Natural killer cell (primary cell): ENCODE measurements around the gene ORMDL2. TPM values are rescaled to one million over a fixed set of nuclear protein-coding genes. Genes with fewer than 3 reads are reported as not detected.

Experiments
- ATAC-seq, 3 donors: fragments of 150-1000 bp in 2 of 3; fragments of 200-7000 bp in 1 of 3; cut with Tn5 transposase; 1 replicate in 1 of 3; 2 replicates in 2 of 3; pipeline ENCODE4 v1.10.0; 2021; ENCODE audit warnings: mild to moderate bottlenecking in 2 of 3, moderate library complexity in 2 of 3
- DNase-seq, 2 donors: peaks; one replicate each; pipeline versions ENCODE4 v3.0.0 to v3.0.0-alpha.2; 2013 to 2021; ENCODE audit warnings: mixed read lengths in 1 of 2
- H3K27ac ChIP-seq: one replicate; pipeline ENCODE4 v1.5.1; 2013; ENCODE audit warnings: mild to moderate bottlenecking, low read length
- H3K27me3 ChIP-seq: one replicate; pipeline ENCODE4 v1.6.1; 2013; ENCODE audit warnings: low read length; ENCODE audit not compliant: control insufficient read depth, insufficient read depth
- H3K36me3 ChIP-seq: one replicate; pipeline ENCODE4 v1.6.1; 2013; ENCODE audit warnings: low read length; ENCODE audit not compliant: control insufficient read depth, insufficient read depth
- H3K4me1 ChIP-seq: one replicate; pipeline ENCODE4 v1.6.1; 2013; ENCODE audit warnings: low read length; ENCODE audit not compliant: control insufficient read depth, insufficient read depth
- H3K4me3 ChIP-seq: one replicate; pipeline ENCODE4 v1.5.1; 2013; ENCODE audit warnings: low read length
- H3K9me3 ChIP-seq: one replicate; pipeline ENCODE4 v1.6.1; 2013; ENCODE audit warnings: low read length; ENCODE audit not compliant: control insufficient read depth, insufficient read depth
- H3K27ac Mint-ChIP-seq, 2 donors: one replicate each; pipeline ENCODE4 v1.8.0; 2022; ENCODE audit warnings: mild to moderate bottlenecking in 2 of 2, mixed read lengths in 2 of 2, moderate library complexity in 1 of 2
- H3K27me3 Mint-ChIP-seq, 2 donors: one replicate each; pipeline ENCODE4 v1.8.0; 2022; ENCODE audit warnings: low read depth in 2 of 2, mixed read lengths in 2 of 2
- H3K36me3 Mint-ChIP-seq: one replicate; pipeline ENCODE4 v1.8.0; 2022; ENCODE audit warnings: mixed read lengths
- H3K4me1 Mint-ChIP-seq, 2 donors: one replicate each; pipeline ENCODE4 v1.8.0; 2022; ENCODE audit warnings: mixed read lengths in 2 of 2
- H3K4me3 Mint-ChIP-seq: one replicate; pipeline ENCODE4 v1.8.0; 2022; ENCODE audit warnings: mild to moderate bottlenecking, moderate library complexity, mixed read lengths
- H3K9me3 Mint-ChIP-seq, 2 donors: one replicate each; pipeline ENCODE4 v1.8.0; 2022; ENCODE audit warnings: mixed read lengths in 2 of 2
- WGBS: methylation state at CpG from one replicate; pipeline ENCODE4 v1.1.7; 2013; ENCODE audit warnings: missing lambda C conversion rate; ENCODE audit not compliant: insufficient coverage; 5-methylcytosine and 5-hydroxymethylcytosine counted together
- intact Hi-C: fragments of 100-400 bp; cut with micrococcal nuclease; formaldehyde crosslinking; loops from one replicate; pipeline ENCODE4 v1.14.2; 2022
- total RNA-seq, 4 donors: library from RNA; stranded (reverse); fragments of 120-200 nt in 1 of 4; gene quantifications; one replicate each; pipeline versions ENCODE4 v1.2.3 to v1.2.4, GENCODE V29; 2013 to 2022
- TF ChIP-seq, protein P1 (sequence below): fragments of 200-600 bp; IDR thresholded peaks from one replicate; pipeline ENCODE4 v1.8.0; 2022; ENCODE audit warnings: antibody characterized with exemption

ORMDL2 gene
- total RNA-seq, 3 donors from 2014 or later (not counting 1 experiment from before 2014, with no cell fraction given) = 21.3 to 36.3 (median 23.1) TPM

DNA sequence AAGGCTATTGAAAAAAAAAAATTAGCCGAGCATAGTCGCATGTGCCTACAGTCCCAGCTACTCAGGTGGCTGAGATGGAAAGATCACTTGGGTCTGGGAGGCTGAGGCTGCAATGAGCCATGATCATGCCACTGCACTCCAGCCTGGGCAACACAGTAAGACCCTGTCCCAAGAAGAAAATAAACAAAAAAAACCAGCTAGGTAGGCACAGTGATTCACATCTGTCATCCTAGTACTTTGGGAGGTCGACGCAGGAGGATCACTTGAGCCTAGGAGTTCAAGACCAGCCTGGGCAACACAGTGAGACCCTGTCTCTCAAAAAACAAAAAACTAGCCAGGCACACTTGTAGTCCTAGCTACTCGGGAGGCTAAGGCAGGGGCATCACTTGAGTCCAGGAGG lies 8.6 kb upstream of the ORMDL2 start:
- no peak overlapping the region for H3K27ac ChIP-seq
- H3K9me3 ChIP-seq = no peaks in the 10 kb centered on the region
- no peaks in the 10 kb centered on the region for H3K27me3 ChIP-seq
- DNase-seq = no peak
- no peaks in the 10 kb centered on the region for H3K4me1 ChIP-seq
- peaks cover 29 to 34% of the 10 kb centered on the region in 2 donors for H3K4me1 Mint-ChIP-seq
- H3K36me3 Mint-ChIP-seq = no peaks in the 10 kb centered on the region
- H3K4me3 ChIP-seq = no peak overlapping the region
- no peak for ATAC-seq
- peaks cover 23% of the 10 kb centered on the region for H3K36me3 ChIP-seq
- no peak overlapping the region for H3K27ac Mint-ChIP-seq
- no peak overlapping the region for H3K4me3 Mint-ChIP-seq
- no peaks in the 10 kb centered on the region for H3K9me3 Mint-ChIP-seq
- H3K27me3 Mint-ChIP-seq = no peaks in the 10 kb centered on the region
- WGBS = 94% methylated on average over 4 of the region's 5 CpGs
- TF ChIP-seq, protein P1, sequence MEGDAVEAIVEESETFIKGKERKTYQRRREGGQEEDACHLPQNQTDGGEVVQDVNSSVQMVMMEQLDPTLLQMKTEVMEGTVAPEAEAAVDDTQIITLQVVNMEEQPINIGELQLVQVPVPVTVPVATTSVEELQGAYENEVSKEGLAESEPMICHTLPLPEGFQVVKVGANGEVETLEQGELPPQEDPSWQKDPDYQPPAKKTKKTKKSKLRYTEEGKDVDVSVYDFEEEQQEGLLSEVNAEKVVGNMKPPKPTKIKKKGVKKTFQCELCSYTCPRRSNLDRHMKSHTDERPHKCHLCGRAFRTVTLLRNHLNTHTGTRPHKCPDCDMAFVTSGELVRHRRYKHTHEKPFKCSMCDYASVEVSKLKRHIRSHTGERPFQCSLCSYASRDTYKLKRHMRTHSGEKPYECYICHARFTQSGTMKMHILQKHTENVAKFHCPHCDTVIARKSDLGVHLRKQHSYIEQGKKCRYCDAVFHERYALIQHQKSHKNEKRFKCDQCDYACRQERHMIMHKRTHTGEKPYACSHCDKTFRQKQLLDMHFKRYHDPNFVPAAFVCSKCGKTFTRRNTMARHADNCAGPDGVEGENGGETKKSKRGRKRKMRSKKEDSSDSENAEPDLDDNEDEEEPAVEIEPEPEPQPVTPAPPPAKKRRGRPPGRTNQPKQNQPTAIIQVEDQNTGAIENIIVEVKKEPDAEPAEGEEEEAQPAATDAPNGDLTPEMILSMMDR = no peak
- intact Hi-C loops = no loop called here

DNA sequence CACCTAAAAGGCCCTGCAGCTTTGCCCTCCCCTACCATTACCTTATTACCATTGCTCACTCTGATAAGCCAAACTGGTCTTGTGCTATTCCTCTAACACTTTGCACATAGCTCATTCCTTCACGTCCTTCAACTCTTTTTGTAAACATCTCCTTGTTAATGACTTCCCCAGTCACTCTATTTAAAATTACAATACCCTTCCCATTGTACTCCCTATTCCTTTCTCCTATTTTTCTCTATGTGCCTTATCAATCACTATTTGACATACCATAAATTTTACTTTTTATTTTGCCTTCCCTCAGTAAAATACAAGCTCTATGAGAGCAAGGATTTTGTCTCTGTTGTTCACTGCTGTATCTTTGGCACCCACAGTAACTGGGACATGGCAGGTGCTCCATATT lies 5.8 kb upstream of the ORMDL2 start:
- DNase-seq (no peak), ATAC-seq (no peak)
- H3K36me3 ChIP-seq = peaks cover 24% of the 10 kb centered on the region
- peak overlapping the region; percentile 0 to 23 for H3K27ac Mint-ChIP-seq
- TF ChIP-seq, protein P1 = no peak
- 76% methylated on average over 1 of the region's 1 CpG for WGBS
- no peaks in the 10 kb centered on the region for H3K27me3 ChIP-seq
- H3K27ac ChIP-seq = no peak overlapping the region
- no peaks in the 10 kb centered on the region for H3K36me3 Mint-ChIP-seq
- no peak overlapping the region for H3K4me3 ChIP-seq
- no peak overlapping the region for H3K4me3 Mint-ChIP-seq
- no peaks in the 10 kb centered on the region for H3K9me3 Mint-ChIP-seq
- H3K27me3 Mint-ChIP-seq = no peaks in the 10 kb centered on the region
- H3K9me3 ChIP-seq = no peaks in the 10 kb centered on the region
- H3K4me1 ChIP-seq = peaks cover 9% of the 10 kb centered on the region
- intact Hi-C loops = no loop called here
- peaks cover 27 to 30% of the 10 kb centered on the region in 2 donors for H3K4me1 Mint-ChIP-seq

DNA sequence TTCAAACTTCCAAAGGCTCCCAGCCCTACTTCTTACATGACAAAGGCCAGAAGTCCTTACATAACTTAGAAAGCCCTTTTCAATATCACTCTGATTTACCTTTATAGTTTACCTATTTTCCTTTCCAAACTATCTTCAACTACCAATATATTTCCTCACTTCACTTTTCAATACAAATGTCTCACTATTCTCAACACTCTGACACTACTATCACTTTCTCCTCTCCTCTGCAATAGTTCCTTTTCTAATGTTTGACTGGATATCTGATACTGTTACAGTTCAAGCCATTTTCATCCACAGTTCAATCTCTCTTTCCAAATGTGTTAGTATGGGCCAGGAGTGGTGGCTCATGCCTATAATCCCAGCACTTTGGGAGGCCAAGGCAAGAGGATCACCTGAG lies 3.6 kb upstream of the ORMDL2 start:
- Histone ChIP-seq H3K27ac (no peak overlapping the region), H3K36me3 (peaks cover 11% of the 10 kb centered on the region), H3K4me1 (peaks cover 21% of the 10 kb centered on the region), H3K27me3 (no peaks in the 10 kb centered on the region), H3K4me3 (no peak overlapping the region), H3K9me3 (no peaks in the 10 kb centered on the region)
- no peaks in the 10 kb centered on the region for H3K27me3 Mint-ChIP-seq
- H3K27ac Mint-ChIP-seq = peak overlapping the region in 1 of 2 donors; percentile 8
- H3K36me3 Mint-ChIP-seq = no peaks in the 10 kb centered on the region
- ATAC-seq (no peak), DNase-seq (no peak)
- no peaks in the 10 kb centered on the region for H3K9me3 Mint-ChIP-seq
- no peak overlapping the region for H3K4me3 Mint-ChIP-seq
- intact Hi-C loops = no loop called here
- peaks cover 34 to 40% of the 10 kb centered on the region in 2 donors for H3K4me1 Mint-ChIP-seq
- TF ChIP-seq, protein P1 = no peak

DNA sequence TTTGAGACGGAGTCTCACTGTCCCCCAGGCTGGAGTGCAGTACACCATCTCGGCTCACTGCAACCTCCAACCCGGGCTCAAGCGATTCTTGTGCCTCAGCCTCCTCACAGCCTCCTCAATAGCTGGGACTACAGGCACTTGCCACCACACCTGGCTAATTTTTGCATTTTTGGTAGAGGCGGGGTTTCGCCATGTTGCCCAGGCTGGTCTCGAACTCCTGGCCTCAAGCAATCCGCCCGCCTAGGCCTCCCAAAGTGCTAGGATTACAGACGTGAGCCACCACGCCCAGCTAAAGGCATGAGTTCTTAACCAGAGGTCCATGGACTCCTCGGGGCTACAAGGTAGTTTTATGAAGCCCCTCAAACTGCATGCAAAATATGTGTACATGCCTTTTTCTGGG lies 2.4 kb upstream of the ORMDL2 start:
- Mint-ChIP-seq H3K9me3 (no peaks in the 10 kb centered on the region), H3K36me3 (no peaks in the 10 kb centered on the region), H3K4me3 (no peak overlapping the region), H3K4me1 (peaks cover 34 to 44% of the 10 kb centered on the region in 2 donors), H3K27ac (no peak overlapping the region), H3K27me3 (no peaks in the 10 kb centered on the region)
- Histone ChIP-seq H3K4me3 (no peak overlapping the region), H3K4me1 (peaks cover 22% of the 10 kb centered on the region), H3K27ac (no peak overlapping the region), H3K36me3 (peaks cover 20% of the 10 kb centered on the region), H3K9me3 (no peaks in the 10 kb centered on the region), H3K27me3 (no peaks in the 10 kb centered on the region)
- intact Hi-C loops = loop anchor here (5.0 kb wide), 4 partner anchors 78 to 502 kb away; partner anchors contain the start of genes CNPY2, PA2G4 and RPS26
- WGBS = 94% methylated on average over 12 of the region's 12 CpGs
- DNase-seq = no peak
- TF ChIP-seq, protein P1 = no peak
- no peak for ATAC-seq
